ENCODE measurements around the gene USP25. TPM values are rescaled to one million over a fixed set of nuclear protein-coding genes. Genes with fewer than 3 reads are reported as not detected.

The USP25 gene
- total and polyA plus RNA-seq, 2 donors (not counting 1 experiment from before 2014, with no cell fraction given) = 14.2 to 55.5 TPM

- CTCF ChIA-PET = no interaction called here
- H3K4me2 ChIP-seq (replicated peaks; ENCODE audit: low read depth, low read length, poor library complexity, severe bottlenecking) = no peak overlapping the region
These were observed 23.1 kb upstream of the USP25 start for GRCh38 chr21:15706696-15707095.

GRCh38 chr21:15713412-15713811, 16.4 kb upstream of the USP25 start:
- no peak overlapping the region for H3K4me2 ChIP-seq (replicated peaks; ENCODE audit: low read depth, low read length, poor library complexity, severe bottlenecking)
- intact Hi-C loops (cut with micrococcal nuclease) = no loop called here
- no CpG with 5 or more reads among the region's 1 CpG for WGBS (ENCODE audit: insufficient coverage)

More at GRCh38 chr21:15706696-15707095, 23.1 kb upstream of the USP25 start:
- Histone ChIP-seq H3K79me2 (ENCODE audit: control insufficient read depth, insufficient read depth, low read length) (no peaks in the 10 kb centered on the region), H2AFZ (ENCODE audit: insufficient read depth, low read depth, low read length, poor library complexity, severe bottlenecking) (no peak overlapping the region), H3K27ac (ENCODE audit: low read length in 2 of 2) (no peak overlapping the region), H3K4me3 (ENCODE audit: control extremely low read depth in 1 of 5, extremely low read depth in 1 of 5, insufficient read depth in 1 of 5, low read depth in 2 of 5, low read length in 4 of 5) (no peak overlapping the region), H3K9me3 (ENCODE audit: control extremely low read depth in 1 of 3, control insufficient read depth in 2 of 3, insufficient read depth in 1 of 3, low read length in 2 of 3) (peaks cover 0 to 4% (median 0%) of the 10 kb centered on the region in 3 donors), H3K27me3 (replicated peaks in 1 of 4; ENCODE audit: control extremely low read depth in 1 of 4, control insufficient read depth in 3 of 4, insufficient read depth in 4 of 4, low read length in 3 of 4) (peaks cover 0 to 3% (median 0%) of the 10 kb centered on the region in 4 experiments), H3K4me1 (ENCODE audit: control insufficient read depth in 2 of 2, insufficient read depth in 2 of 2, low read length in 2 of 2) (no peaks in the 10 kb centered on the region), H3K9ac (ENCODE audit: low read length) (no peak overlapping the region), H3K36me3 (replicated peaks in 1 of 2; ENCODE audit: control extremely low read depth in 1 of 2, control insufficient read depth in 1 of 2, extremely low read depth in 1 of 2, insufficient read depth in 2 of 2, low read length in 1 of 2) (no peaks in the 10 kb centered on the region), H4K20me1 (ENCODE audit: control insufficient read depth, insufficient read depth, low read length, poor library complexity, severe bottlenecking) (no peaks in the 10 kb centered on the region)
- WGBS (ENCODE audit: insufficient coverage) = 87% methylated on average over 3 of the region's 3 CpGs
- Mint-ChIP-seq H3K9me3 (ENCODE audit: insufficient read depth) (peaks cover 5% of the 10 kb centered on the region), H3K27ac (no peak overlapping the region), H3K27me3 (peaks cover 28% of the 10 kb centered on the region), H3K4me3 (no peak overlapping the region), H3K4me1 (no peaks in the 10 kb centered on the region)
- ATAC-seq (ENCODE audit: low read depth) = no peak
- POLR2A ChIA-PET = no interaction called here
- DNase-seq = no peak
- intact Hi-C loops (cut with micrococcal nuclease) = no loop called here
- no peak for TF ChIP-seq EZH2 (IDR thresholded peaks at IDR 0.05; ENCODE audit: borderline replicate concordance, insufficient read depth, low read depth, low read length, poor library complexity, severe bottlenecking)
- TF ChIP-seq CTCF (IDR thresholded peaks at IDR 0.05) = no peak

More at GRCh38 chr21:15713412-15713811, 16.4 kb upstream of the USP25 start:
- H2AFZ ChIP-seq (ENCODE audit: insufficient read depth, low read depth, low read length, poor library complexity, severe bottlenecking) = no peak overlapping the region
- no peak overlapping the region for H3K9ac ChIP-seq (ENCODE audit: low read length)
- H3K27ac Mint-ChIP-seq = no peak overlapping the region
- CTCF ChIA-PET = no interaction called here
- H3K4me1 Mint-ChIP-seq = no peaks in the 10 kb centered on the region
- no peak for DNase-seq
- ATAC-seq (ENCODE audit: low read depth) = no peak
- TF ChIP-seq EZH2 (IDR thresholded peaks at IDR 0.05; ENCODE audit: borderline replicate concordance, insufficient read depth, low read depth, low read length, poor library complexity, severe bottlenecking) (no peak), CTCF (IDR thresholded peaks at IDR 0.05) (no peak)
- no peak overlapping the region for H3K4me3 ChIP-seq (ENCODE audit: control extremely low read depth in 1 of 5, extremely low read depth in 1 of 5, insufficient read depth in 1 of 5, low read depth in 2 of 5, low read length in 4 of 5)
- no peaks in the 10 kb centered on the region for H3K79me2 ChIP-seq (ENCODE audit: control insufficient read depth, insufficient read depth, low read length)
- no peak overlapping the region for H3K27ac ChIP-seq (ENCODE audit: low read length in 2 of 2)
- no peaks in the 10 kb centered on the region for H3K9me3 ChIP-seq (ENCODE audit: control extremely low read depth in 1 of 3, control insufficient read depth in 2 of 3, insufficient read depth in 1 of 3, low read length in 2 of 3)
- H3K27me3 Mint-ChIP-seq = peaks cover 33% of the 10 kb centered on the region
- no peak overlapping the region for H3K4me3 Mint-ChIP-seq
- H3K36me3 ChIP-seq (replicated peaks in 1 of 2; ENCODE audit: control extremely low read depth in 1 of 2, control insufficient read depth in 1 of 2, extremely low read depth in 1 of 2, insufficient read depth in 2 of 2, low read length in 1 of 2) = no peaks in the 10 kb centered on the region
- H3K27me3 ChIP-seq (replicated peaks in 1 of 4; ENCODE audit: control extremely low read depth in 1 of 4, control insufficient read depth in 3 of 4, insufficient read depth in 4 of 4, low read length in 3 of 4) = peaks cover 0 to 3% (median 0%) of the 10 kb centered on the region in 4 experiments
- no peaks in the 10 kb centered on the region for H3K4me1 ChIP-seq (ENCODE audit: control insufficient read depth in 2 of 2, insufficient read depth in 2 of 2, low read length in 2 of 2)
- H4K20me1 ChIP-seq (ENCODE audit: control insufficient read depth, insufficient read depth, low read length, poor library complexity, severe bottlenecking) = no peaks in the 10 kb centered on the region
- H3K9me3 Mint-ChIP-seq (ENCODE audit: insufficient read depth) = no peaks in the 10 kb centered on the region
- POLR2A ChIA-PET = no interaction called here

All from B cell (primary cell).